Measurements from ENCODE around the gene MAST1. TPM values are rescaled to one million over a fixed set of nuclear protein-coding genes. Genes with fewer than 3 reads are reported as not detected.

MAST1 gene
- total RNA-seq, 4 donors from 2014 or later, result 0.56 TPM; not detected in 3

- Histone ChIP-seq H3K4me3 (replicated peaks in 1 of 3) (peak overlapping the region in 1 of 3 donors; percentile 33), H3K9me3 (no peaks in the 10 kb centered on the region), H3K27ac (peak overlapping the region in 1 of 3 donors; percentile 41), H3K36me3 (no peaks in the 10 kb centered on the region), H3K4me1 (peaks cover 14 to 19% of the 10 kb centered on the region in 2 donors), H3K27me3 (no peaks in the 10 kb centered on the region)
- DNase-seq, result peak; percentile 93 to 94
- WGBS, 2 donors, result 10 to 17% methylated on average over 15 to 24 of the region's 73 CpGs
- TF ChIP-seq, protein P1, sequence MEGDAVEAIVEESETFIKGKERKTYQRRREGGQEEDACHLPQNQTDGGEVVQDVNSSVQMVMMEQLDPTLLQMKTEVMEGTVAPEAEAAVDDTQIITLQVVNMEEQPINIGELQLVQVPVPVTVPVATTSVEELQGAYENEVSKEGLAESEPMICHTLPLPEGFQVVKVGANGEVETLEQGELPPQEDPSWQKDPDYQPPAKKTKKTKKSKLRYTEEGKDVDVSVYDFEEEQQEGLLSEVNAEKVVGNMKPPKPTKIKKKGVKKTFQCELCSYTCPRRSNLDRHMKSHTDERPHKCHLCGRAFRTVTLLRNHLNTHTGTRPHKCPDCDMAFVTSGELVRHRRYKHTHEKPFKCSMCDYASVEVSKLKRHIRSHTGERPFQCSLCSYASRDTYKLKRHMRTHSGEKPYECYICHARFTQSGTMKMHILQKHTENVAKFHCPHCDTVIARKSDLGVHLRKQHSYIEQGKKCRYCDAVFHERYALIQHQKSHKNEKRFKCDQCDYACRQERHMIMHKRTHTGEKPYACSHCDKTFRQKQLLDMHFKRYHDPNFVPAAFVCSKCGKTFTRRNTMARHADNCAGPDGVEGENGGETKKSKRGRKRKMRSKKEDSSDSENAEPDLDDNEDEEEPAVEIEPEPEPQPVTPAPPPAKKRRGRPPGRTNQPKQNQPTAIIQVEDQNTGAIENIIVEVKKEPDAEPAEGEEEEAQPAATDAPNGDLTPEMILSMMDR (IDR thresholded peaks at IDR 0.05), result peak; percentile 44 to 74 (median 56)
- TF ChIP-seq POLR2A (IDR thresholded peaks at IDR 0.05), result peak in 1 of 2 donors; percentile 43
- intact Hi-C loops (cut with DNase I), result loop anchor here (10.0 kb wide), 1 partner anchor 50 kb away; the partner anchor contains the start of genes CALR and FARSA
Observed at GRCh38 chr19:12884926-12885748, 46.8 kb downstream of the MAST1 start.

DNA sequence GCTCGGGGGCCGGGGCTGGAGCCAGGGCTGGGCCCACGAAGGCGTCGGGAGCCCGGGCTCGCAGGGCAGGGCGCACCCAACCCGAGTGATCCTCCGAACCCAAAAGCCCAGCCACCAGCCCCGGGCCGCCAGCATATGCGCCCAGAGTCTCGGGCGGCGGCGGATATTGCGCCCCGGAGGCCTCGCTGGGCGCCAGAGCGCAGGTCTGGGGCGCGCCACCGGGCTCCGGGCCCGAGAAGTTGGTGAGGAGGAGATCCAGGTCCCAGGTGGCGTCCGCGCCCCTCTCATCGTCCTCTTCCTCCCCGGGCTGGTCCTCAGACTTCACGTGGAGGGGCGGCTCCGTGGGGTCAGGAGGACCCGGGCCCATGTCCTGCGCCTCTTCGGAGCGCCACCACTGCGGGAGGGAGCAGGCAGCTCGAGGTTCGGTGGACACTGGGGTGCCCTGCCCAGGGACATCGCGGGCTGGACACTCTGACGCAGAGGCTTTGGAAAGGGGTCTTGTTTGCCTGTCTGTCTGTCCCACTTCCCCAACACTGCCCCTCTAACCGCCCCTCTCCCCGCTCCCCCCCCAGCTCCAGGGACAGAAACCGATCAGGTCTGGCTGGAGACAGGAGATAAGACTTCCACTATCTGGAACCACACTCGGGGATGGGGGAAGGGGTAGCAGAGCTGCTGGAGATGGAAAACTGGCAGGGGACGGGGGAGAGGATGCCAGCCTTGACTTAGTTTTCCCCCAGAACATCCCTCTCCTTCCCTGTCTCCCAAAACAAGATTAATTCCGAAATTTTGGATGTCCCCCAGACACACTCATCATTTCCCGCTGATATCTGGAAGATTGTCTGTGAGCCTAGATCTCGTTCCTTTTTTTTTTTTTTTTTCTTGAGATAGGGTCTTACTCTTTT is 47.7 kb downstream of the MAST1 start:
- DNase-seq, result no peak
- intact Hi-C loops (cut with DNase I), result loop anchor here (2.0 to 10.0 kb wide), 2 partner anchors 49 to 79 kb away; partner anchors contain the start of genes CALR and FARSA
- Histone ChIP-seq H3K9me3 (no peaks in the 10 kb centered on the region), H3K4me3 (replicated peaks in 1 of 3) (peak overlapping the region in 1 of 3 donors; percentile 33), H3K4me1 (peaks cover 12 to 14% of the 10 kb centered on the region in 2 donors), H3K27me3 (no peaks in the 10 kb centered on the region), H3K27ac (peak overlapping the region in 1 of 3 donors; percentile 41), H3K36me3 (no peaks in the 10 kb centered on the region)
- no peak for TF ChIP-seq POLR2A (IDR thresholded peaks at IDR 0.05)
- TF ChIP-seq, protein P1 (IDR thresholded peaks at IDR 0.05), result peak in 2 of 6 experiments; percentile 0 to 11
- 27 to 31% methylated on average over 11 to 16 of the region's 53 CpGs for WGBS, 2 donors

DNA sequence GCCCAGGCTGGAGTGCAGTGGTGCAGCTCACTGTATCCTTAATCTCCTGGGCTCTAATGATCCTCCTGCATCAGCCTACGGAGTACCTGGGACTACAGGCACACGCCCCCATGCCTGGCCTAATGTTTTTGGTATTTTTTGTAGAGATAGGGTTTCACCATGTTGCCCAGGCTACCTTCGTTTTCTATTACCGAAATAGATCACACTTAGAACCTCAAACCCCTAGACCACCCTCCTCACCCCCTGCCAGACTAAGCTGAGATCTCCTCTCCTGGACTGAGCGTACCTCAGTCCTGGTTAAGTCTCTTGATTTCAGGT is 48.3 kb downstream of the MAST1 start:
- Histone ChIP-seq H3K9me3 (no peaks in the 10 kb centered on the region), H3K36me3 (no peaks in the 10 kb centered on the region), H3K4me3 (replicated peaks in 1 of 3) (no peak overlapping the region), H3K4me1 (peaks cover 14 to 16% of the 10 kb centered on the region in 2 donors), H3K27me3 (no peaks in the 10 kb centered on the region), H3K27ac (no peak overlapping the region)
- no peak for DNase-seq
- intact Hi-C loops (cut with DNase I), result loop anchor here (2.0 to 10.0 kb wide), 2 partner anchors 48 to 78 kb away; partner anchors contain the start of genes CALR and FARSA
- 84 to 91% methylated on average over 5 of the region's 5 CpGs for WGBS, 2 donors
- TF ChIP-seq, protein P1 (IDR thresholded peaks at IDR 0.05), result no peak
- no peak for TF ChIP-seq POLR2A (IDR thresholded peaks at IDR 0.05)

DNA sequence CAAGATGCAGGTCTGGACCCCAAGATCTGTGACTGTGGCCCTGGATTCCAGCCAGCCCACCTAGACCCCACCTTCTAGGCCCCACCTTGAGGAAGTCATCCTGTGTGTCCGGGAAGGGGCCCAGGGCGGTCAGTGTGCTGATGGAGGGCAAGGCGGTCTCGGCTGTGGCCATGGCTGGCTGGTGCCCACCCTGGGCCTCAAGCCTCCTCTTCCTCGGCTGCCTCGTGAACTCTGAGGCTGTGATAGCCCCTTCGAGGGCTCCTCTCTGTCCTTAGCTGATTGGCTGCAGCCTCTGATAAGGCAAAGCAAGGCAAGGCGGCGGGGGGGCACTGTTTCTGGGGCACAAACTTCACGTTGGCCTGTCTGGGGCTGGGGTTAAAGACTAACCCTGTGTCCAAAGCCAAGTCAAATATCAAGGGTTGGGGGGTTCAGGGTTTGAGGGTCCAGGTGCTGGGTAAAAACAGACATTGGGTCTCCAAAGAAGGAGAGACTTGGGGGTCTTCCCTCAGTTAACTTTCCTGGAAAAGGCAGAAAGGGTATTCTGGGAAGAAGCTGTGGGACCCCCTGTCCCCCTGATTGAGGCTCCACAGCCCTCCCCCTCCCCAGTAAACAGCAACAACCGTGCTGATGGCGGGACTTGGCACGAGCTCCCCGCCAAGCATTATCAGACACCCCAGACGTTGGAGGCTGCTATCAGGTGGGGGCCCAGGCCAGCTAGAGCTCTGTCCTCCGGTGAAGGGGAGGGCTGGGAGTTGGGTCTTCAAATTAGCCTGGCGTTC is 48.8 kb downstream of the MAST1 start, which contains the start of gene KLF1:
Gene KLF1 (minus strand): TSS at position 233 of the 779 bp plus-strand sequence. CDS start 61 bp downstream, at position 172.
- intact Hi-C loops (cut with DNase I), result loop anchor here (2.0 to 10.0 kb wide), 2 partner anchors 48 to 78 kb away; partner anchors contain the start of genes CALR and FARSA
- Histone ChIP-seq H3K4me3 (replicated peaks in 1 of 3) (no peak within 1 kb of the TSS), H3K36me3 (no peaks in the 10 kb centered on the region), H3K4me1 (peaks cover 19 to 22% of the 10 kb centered on the region in 2 donors), H3K9me3 (no peaks in the 10 kb centered on the region), H3K27me3 (no peaks in the 10 kb centered on the region), H3K27ac (no peak within 1 kb of the TSS)
- DNase-seq, result no peak
- 71 to 75% methylated on average over 7 to 11 of the region's 17 CpGs for WGBS, 2 donors
- TF ChIP-seq, protein P1 (IDR thresholded peaks at IDR 0.05), result no peak
- TF ChIP-seq POLR2A (IDR thresholded peaks at IDR 0.05), result no peak

Measured in thyroid gland (tissue), 4 donors.